Ovary (tissue), 3 donors: ENCODE data around the gene ARPC4.
"Not testable (repeated sequence)": the region's sequence is repeated elsewhere in the genome, so short reads cannot be mapped to it uniquely, and the experiment has no call there.

Experiments
- CTCF ChIP-seq, 3 donors: fragments of 450-650 bp in 2 of 3; fragments of 200-600 bp in 1 of 3; IDR thresholded peaks; one replicate each; pipeline versions ENCODE4 v1.5.1 to v1.8.0; 2016 to 2022; ENCODE audit warnings: antibody characterized with exemption in 3 of 3, mild to moderate bottlenecking in 1 of 3
- EP300 ChIP-seq: sonication (generic); formaldehyde crosslinking; IDR thresholded peaks from one replicate; pipeline ENCODE4 v1.6.1; 2017; ENCODE audit warnings: antibody characterized with exemption
- POLR2A ChIP-seq: fragments of 450-650 bp; IDR thresholded peaks from one replicate; pipeline ENCODE4 v1.6.1; 2017; ENCODE audit warnings: antibody characterized with exemption, mild to moderate bottlenecking, moderate library complexity
- donor health status: DM: no; HTN: no; CAD: no.

- TF ChIP-seq EP300; POLR2A; CTCF (IDR thresholded peaks at IDR 0.05): not testable (repeated sequence)
Observed at GRCh38 chr3:9847870-9848269, 55.0 kb downstream of the ARPC4 start.
